Thyroid gland (tissue), 4 donors: ENCODE results near the gene ERAS.

ENCODE experiments used
- POLR2A ChIP-seq, 2 donors: fragments of 450-650 bp; IDR thresholded peaks; one replicate each; pipeline ENCODE4 v1.6.1; 2017; ENCODE audit warnings: antibody characterized with exemption in 2 of 2, mild to moderate bottlenecking in 2 of 2, moderate library complexity in 1 of 2
- TF ChIP-seq, protein P1 (sequence below), 6 experiments: fragments of 200-600 bp in 3 of 6; fragments of 450-650 bp in 3 of 6; sonication (generic) in 3 of 6; IDR thresholded peaks; one replicate each; pipeline ENCODE4 v1.5.1; 2016 to 2019; ENCODE audit warnings: antibody characterized with exemption in 6 of 6, mild to moderate bottlenecking in 2 of 6, inconsistent platforms in 1 of 6, moderate library complexity in 1 of 6

DNA sequence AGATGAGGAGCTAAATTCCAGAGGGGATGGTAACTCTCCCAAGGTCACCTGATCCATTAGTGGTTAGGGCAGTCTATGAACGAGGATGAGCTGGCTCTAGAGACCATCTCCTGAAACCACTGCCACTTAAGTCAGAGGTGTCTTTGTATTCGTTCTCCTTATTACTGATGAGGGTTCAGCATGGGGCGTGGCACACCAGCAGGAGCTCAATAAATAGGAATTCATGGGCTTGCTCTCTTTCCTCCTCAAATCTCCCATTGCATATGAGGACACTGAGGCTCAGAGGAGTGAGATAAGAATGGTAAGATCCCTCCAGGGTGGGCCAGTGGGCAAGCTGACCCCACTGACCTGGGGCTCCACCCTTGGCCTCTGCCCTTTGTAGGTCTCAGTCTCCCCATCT is 41.6 kb upstream of the ERAS start:
- TF ChIP-seq, protein P1, sequence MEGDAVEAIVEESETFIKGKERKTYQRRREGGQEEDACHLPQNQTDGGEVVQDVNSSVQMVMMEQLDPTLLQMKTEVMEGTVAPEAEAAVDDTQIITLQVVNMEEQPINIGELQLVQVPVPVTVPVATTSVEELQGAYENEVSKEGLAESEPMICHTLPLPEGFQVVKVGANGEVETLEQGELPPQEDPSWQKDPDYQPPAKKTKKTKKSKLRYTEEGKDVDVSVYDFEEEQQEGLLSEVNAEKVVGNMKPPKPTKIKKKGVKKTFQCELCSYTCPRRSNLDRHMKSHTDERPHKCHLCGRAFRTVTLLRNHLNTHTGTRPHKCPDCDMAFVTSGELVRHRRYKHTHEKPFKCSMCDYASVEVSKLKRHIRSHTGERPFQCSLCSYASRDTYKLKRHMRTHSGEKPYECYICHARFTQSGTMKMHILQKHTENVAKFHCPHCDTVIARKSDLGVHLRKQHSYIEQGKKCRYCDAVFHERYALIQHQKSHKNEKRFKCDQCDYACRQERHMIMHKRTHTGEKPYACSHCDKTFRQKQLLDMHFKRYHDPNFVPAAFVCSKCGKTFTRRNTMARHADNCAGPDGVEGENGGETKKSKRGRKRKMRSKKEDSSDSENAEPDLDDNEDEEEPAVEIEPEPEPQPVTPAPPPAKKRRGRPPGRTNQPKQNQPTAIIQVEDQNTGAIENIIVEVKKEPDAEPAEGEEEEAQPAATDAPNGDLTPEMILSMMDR (IDR thresholded peaks at IDR 0.05) = no peak
- TF ChIP-seq POLR2A (IDR thresholded peaks at IDR 0.05) = no peak
